Adrenal gland (tissue), 12 donors: ENCODE data around the gene CARD19. TPM values are rescaled to one million over a fixed set of nuclear protein-coding genes. Genes with fewer than 3 reads are reported as not detected.
A peak's percentile ranks its signal among the peaks of the same experiment; 100 is the strongest.

Experiments used
- DNase-seq, 7 donors: peaks; one replicate each; pipeline ENCODE4 v3.0.0-alpha.2; 2019 to 2020
- H3K27ac ChIP-seq, 5 donors: fragments of 200-600 bp; sonication (generic) in 4 of 5; 1 replicate in 3 of 5; 2 replicates in 2 of 5; pipeline versions ENCODE4 v1.5.1 to v1.8.0; 2016 to 2020; ENCODE audit warnings: mild to moderate bottlenecking in 1 of 5
- H3K27me3 ChIP-seq: fragments of 200-600 bp; 2 replicates; pipeline ENCODE4 v1.8.0; 2021
- H3K36me3 ChIP-seq, 2 donors: fragments of 200-600 bp; replicated peaks in 1 of 2; 1 replicate in 1 of 2; 2 replicates in 1 of 2; pipeline versions ENCODE4 v1.5.1 to v1.8.0; 2018 to 2022
- H3K4me1 ChIP-seq, 2 donors: fragments of 200-600 bp; replicated peaks in 1 of 2; 1 replicate in 1 of 2; 2 replicates in 1 of 2; pipeline versions ENCODE4 v1.5.1 to v1.8.0; 2018 to 2021
- H3K4me3 ChIP-seq, 4 donors: fragments of 200-600 bp; sonication (generic) in 3 of 4; one replicate each; pipeline ENCODE4 v1.5.1; 2016 to 2018
- H3K9me3 ChIP-seq, 3 donors: fragments of 200-600 bp; sonication (generic) in 1 of 3; replicated peaks in 1 of 3; 1 replicate in 2 of 3; 2 replicates in 1 of 3; pipeline versions ENCODE4 v1.5.1 to v1.8.0; 2016 to 2021
- POLR2A ChIP-seq, 2 donors: fragments of 450-650 bp; IDR thresholded peaks; one replicate each; pipeline ENCODE4 v1.6.1; 2017; ENCODE audit warnings: antibody characterized with exemption in 2 of 2, mild to moderate bottlenecking in 2 of 2, moderate library complexity in 1 of 2
- WGBS, 4 donors: extraction: QIAGEN DNeasy Blood & Tissue Kit in 2 of 4; methylation state at CpG; one replicate each; pipeline versions ENCODE4 v1.1.5 to v1.1.7; 2013 to 2017; 5-methylcytosine and 5-hydroxymethylcytosine counted together
- intact Hi-C, 2 donors: fragments of 100-400 bp; cut with DNase I; formaldehyde crosslinking; loops; one replicate each; pipeline versions ENCODE4 v1.14.1 to v1.15.0; 2022 to 2023
- polyA plus RNA-seq, 3 donors: library from polyadenylated mRNA; stranded (reverse); fragments of 200-250 nt in 2 of 3; fragments of 350-450 nt in 1 of 3; fragmentation: Illumina TruSeq in 1 of 3; extraction: RNeasy Lipid Tissue Mini Kit (QIAGEN cat#74804) in 1 of 3; gene quantifications; one replicate each; pipeline ENCODE4 v1.2.3, GENCODE V29; 2013 to 2014
- total RNA-seq, 9 donors: library from RNA; depleted of rRNA in 4 of 9; stranded (reverse); fragments of >200 nt in 4 of 9; fragments of 120-200 nt in 1 of 9; fragmentation: NEBNext Ultra II Directional in 1 of 9; extraction: Animal tissue kit (Norgen Biotek cat#: 25700) in 1 of 9; gene quantifications; one replicate each; pipeline versions ENCODE4 v1.1.0 to v1.2.4, GENCODE V29; 2013 to 2023
- TF ChIP-seq, protein P1 (sequence below), 6 experiments: fragments of 450-650 bp in 4 of 6; fragments of 200-600 bp in 2 of 6; sonication (generic) in 1 of 6; IDR thresholded peaks; 1 replicate in 5 of 6; 2 replicates in 1 of 6; pipeline versions ENCODE4 v1.5.1 to v1.8.0; 2016 to 2021; ENCODE audit warnings: antibody characterized with exemption in 6 of 6, mild to moderate bottlenecking in 2 of 6, moderate library complexity in 1 of 6
- donor health status: healthy with polysubstance abuse.
- donor health status: Bipolar disorder and iron deficiency.
- donor health status: DM: yes; HTN: yes; CAD: no.
- donor health status: DM: no; HTN: no; CAD: no.
- donor health status: DM: no; HTN: no; CAD: no.
- donor health status: DM: yes; HTN: yes; CAD: no.

CARD19 gene
- total and polyA plus RNA-seq, 12 donors, result 10.7 to 75.0 (median 41.3) TPM

DNA sequence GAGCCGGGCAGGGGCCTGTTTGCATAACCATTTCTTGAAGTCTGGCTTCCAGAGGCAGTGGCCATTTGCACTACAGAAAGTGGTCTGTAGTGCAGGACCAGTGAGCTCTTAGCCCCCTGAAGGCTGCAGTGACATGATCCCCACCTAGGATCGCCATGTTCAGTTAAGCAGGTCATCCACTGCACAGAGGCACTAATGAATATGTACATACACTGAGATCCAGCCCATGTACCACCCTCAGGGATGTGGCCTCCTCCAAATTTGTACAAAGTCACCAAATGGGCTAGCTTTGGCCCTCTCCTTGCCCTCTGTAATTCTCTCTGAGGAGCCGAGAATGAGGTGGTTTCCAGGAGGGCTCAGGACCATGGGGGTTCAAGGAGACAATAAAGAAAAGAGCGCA is 45.8 kb upstream of the CARD19 start:
- no peaks in the 10 kb centered on the region for H3K27me3 ChIP-seq
- H3K27ac ChIP-seq, result no peak overlapping the region
- H3K4me1 ChIP-seq, result peaks cover 0 to 8% of the 10 kb centered on the region in 2 donors
- no peak for DNase-seq
- WGBS, 4 donors, result 92 to 98% (median 94%) methylated on average over 4 of the region's 4 CpGs
- intact Hi-C loops, result no loop called here
- no peaks in the 10 kb centered on the region for H3K36me3 ChIP-seq
- no peaks in the 10 kb centered on the region for H3K9me3 ChIP-seq
- TF ChIP-seq, protein P1, sequence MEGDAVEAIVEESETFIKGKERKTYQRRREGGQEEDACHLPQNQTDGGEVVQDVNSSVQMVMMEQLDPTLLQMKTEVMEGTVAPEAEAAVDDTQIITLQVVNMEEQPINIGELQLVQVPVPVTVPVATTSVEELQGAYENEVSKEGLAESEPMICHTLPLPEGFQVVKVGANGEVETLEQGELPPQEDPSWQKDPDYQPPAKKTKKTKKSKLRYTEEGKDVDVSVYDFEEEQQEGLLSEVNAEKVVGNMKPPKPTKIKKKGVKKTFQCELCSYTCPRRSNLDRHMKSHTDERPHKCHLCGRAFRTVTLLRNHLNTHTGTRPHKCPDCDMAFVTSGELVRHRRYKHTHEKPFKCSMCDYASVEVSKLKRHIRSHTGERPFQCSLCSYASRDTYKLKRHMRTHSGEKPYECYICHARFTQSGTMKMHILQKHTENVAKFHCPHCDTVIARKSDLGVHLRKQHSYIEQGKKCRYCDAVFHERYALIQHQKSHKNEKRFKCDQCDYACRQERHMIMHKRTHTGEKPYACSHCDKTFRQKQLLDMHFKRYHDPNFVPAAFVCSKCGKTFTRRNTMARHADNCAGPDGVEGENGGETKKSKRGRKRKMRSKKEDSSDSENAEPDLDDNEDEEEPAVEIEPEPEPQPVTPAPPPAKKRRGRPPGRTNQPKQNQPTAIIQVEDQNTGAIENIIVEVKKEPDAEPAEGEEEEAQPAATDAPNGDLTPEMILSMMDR (IDR thresholded peaks at IDR 0.05), result no peak
- TF ChIP-seq POLR2A (IDR thresholded peaks at IDR 0.05), result no peak
- no peak overlapping the region for H3K4me3 ChIP-seq

DNA sequence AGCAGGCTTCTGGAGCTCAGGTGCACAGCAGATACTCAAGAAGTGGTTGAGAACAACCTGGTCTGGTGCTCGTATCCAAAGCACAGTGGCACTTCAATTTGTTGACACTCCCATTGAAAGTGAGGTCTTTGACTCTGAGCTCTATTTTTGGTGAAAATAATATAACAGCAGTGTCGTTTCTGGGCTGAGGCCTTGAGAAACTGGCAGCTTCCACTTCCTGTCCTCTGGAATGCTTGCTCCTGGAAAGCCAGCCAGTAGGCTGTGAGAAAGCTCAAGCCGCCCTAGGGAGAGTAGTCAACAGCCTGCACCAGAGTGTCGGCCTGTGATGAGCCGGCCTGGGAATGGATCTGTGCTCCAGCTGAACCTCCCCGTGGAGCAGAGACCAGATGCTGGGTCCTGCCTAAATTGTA is 44.3 kb upstream of the CARD19 start:
- DNase-seq, result peak in 6 of 7 donors; percentile 66 to 87 (median 80)
- peak overlapping the region in 3 of 5 donors; percentile 45 to 78 (median 52) for H3K27ac ChIP-seq
- no peaks in the 10 kb centered on the region for H3K27me3 ChIP-seq
- H3K9me3 ChIP-seq, result no peaks in the 10 kb centered on the region
- peaks cover 0 to 8% of the 10 kb centered on the region in 2 donors for H3K4me1 ChIP-seq
- 20 to 32% (median 26%) methylated on average over 6 of the region's 6 CpGs for WGBS, 4 donors
- H3K36me3 ChIP-seq, result no peaks in the 10 kb centered on the region
- H3K4me3 ChIP-seq, result no peak overlapping the region
- intact Hi-C loops, result no loop called here
- peak in 1 of 2 donors; percentile 34 for TF ChIP-seq POLR2A (IDR thresholded peaks at IDR 0.05)
- TF ChIP-seq, protein P1 (IDR thresholded peaks at IDR 0.05), result no peak

DNA sequence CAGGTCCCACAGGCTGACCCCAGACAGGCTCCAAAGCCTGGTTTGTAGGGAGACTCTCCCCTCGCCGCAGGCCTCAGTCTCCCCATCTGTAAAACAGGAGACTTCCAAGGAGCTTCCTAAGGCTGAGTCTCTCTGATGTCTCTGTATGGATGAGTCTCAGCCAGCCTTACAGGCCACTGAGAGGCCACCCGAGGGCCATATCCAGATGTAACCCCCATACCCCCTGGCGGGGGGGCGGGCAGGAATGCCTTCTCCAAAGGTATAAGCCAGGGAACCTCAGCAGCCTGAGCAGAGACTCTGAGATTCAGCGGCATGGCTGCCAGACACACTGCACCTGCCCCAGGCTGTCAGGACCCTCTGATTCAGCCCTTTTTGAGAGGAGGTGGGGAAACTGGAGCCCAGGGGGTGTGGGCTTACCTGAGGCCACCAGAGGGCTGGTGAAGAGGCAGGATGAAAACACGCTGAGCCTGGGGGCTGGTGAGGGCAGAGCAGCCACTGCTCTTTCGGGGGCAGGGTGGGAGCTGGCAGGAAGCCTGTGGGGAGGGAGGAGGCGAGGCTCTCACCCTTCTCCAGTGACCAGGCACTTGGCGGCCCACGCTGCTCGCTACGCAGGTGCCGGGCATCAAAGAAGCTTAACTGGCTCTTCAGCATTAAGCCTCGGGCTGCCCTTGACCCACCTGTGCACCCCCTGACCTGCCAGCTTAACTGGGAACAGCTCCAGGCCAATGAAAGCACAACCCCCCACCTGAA is 43.1 kb upstream of the CARD19 start:
- TF ChIP-seq, protein P1 (IDR thresholded peaks at IDR 0.05), result no peak
- no peak for TF ChIP-seq POLR2A (IDR thresholded peaks at IDR 0.05)
- Histone ChIP-seq H3K4me1 (peaks cover 0 to 8% of the 10 kb centered on the region in 2 donors), H3K27me3 (no peaks in the 10 kb centered on the region), H3K4me3 (no peak overlapping the region), H3K36me3 (no peaks in the 10 kb centered on the region), H3K27ac (peak overlapping the region in 1 of 5 donors; percentile 78), H3K9me3 (no peaks in the 10 kb centered on the region)
- WGBS, 4 donors, result 84 to 95% (median 90%) methylated on average over 10 to 15 of the region's 15 CpGs
- intact Hi-C loops, result no loop called here
- no peak for DNase-seq

DNA sequence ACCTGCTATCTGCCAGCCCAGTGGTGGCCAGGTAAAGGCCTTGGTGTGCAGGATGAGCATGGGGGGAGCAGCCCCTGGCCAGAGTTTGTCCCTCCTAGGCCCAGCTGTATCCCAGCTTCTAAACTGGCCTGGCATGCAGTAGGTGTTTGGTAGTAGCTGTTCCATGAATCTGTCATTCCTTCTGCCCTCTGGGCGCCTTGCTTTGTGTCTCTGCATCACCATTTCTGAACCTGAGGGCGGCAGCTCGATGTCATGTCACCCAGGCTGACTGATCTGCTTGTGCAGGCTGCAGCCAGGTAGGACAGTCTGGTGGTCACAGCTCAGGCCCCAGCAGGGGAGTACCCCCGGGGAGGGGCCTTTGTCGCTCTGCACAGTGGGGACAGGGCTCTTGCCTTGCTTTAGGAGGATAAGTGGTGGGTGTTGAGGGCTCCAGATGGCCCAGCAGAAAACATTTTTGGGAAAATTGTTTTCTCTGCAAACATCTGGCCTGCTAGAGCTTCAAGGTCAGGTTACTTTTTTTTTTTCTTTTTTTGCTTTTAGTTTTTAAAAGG is 42.2 kb upstream of the CARD19 start:
- Histone ChIP-seq H3K27me3 (no peaks in the 10 kb centered on the region), H3K9me3 (no peaks in the 10 kb centered on the region), H3K4me1 (peaks cover 5 to 14% of the 10 kb centered on the region in 2 donors), H3K27ac (no peak overlapping the region), H3K4me3 (no peak overlapping the region), H3K36me3 (no peaks in the 10 kb centered on the region)
- WGBS, 4 donors, result 88 to 93% (median 92%) methylated on average over 5 of the region's 5 CpGs
- TF ChIP-seq POLR2A (IDR thresholded peaks at IDR 0.05), result no peak
- TF ChIP-seq, protein P1 (IDR thresholded peaks at IDR 0.05), result no peak
- no peak for DNase-seq
- intact Hi-C loops, result no loop called here
